Measurements from ENCODE around the gene INPP4A.

Gene INPP4A

DNA sequence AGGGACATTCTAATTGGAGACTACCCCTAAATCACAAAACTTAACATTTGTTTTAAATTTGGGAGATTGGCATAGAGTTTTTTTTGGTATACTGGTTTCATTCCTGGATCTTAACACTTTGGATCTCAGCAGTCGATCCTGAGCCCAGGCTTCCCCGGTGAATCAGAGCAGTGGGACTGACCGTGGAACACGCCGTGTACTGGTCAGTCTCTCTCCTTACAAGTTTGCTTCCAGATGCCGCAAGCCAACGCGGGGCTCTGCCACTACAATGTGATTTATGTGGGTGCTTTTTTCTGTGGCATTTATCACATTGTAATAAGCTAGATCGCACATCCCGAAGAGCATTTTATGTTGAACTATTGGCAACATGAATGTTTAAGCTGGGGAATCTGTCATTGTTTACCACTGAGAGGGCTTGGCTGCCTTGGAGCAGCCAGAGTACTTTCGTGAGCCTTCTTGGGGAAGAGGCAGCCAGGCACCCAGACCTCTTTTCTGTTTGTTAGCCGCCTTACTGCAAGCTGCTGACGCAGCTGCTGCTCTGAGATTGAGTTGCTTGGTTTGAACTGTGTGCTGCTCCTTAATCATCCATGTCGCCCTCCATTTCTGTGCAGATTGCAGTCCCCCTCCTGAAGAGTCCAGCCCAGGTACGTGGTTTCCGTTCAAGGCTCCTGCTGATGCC lies 114.3 kb downstream of the INPP4A start:
- in situ Hi-C loops (cut with MboI; ENCODE audit: low sequenced_read_pairs): no loop called here

DNA sequence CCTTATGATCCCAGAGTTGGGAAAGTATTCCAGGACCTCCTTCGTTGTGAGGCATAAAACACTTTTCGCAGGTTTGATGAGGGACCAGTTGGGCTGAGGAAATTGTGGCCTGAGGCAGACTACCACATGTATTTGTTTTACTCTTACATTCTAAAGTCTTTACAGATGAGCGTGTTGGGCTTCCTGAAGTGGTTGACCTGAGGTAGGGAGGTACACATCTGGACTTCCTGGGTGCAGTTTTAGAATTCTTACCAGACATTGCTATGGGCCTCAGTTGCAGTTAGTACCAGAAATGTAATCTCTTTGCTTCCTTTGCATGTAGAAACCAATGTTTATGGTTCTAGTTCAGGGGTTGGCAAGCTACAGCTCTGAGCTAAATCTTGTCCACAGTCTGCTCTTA lies 114.9 kb downstream of the INPP4A start:
- in situ Hi-C loops (cut with MboI; ENCODE audit: low sequenced_read_pairs): no loop called here

DNA sequence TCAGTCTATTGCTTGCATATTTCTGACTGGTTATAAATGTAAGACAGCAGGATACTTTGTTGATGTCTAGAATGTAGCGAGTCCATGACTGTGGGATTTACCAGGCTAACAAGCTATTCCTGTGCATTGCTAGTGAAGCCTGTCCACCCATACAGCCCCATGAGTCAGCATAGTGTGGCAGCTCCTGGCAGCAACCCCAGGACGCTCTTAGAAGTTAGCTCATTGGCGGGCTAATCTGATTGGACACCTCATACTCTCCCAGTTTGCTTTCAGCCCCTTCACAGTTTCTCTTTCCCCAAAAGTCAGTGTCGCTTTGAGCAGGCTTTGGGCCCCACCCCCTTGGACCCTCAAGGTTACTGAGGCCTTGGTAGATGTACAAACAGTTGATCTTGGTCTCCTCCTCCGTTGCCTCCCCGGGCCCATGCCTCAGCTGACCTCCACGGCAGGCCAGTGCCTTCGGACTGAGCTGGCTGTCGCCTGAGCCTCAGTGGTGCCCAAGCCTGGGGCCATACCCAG lies 115.7 kb downstream of the INPP4A start:
- in situ Hi-C loops (cut with MboI; ENCODE audit: low sequenced_read_pairs): no loop called here

DNA sequence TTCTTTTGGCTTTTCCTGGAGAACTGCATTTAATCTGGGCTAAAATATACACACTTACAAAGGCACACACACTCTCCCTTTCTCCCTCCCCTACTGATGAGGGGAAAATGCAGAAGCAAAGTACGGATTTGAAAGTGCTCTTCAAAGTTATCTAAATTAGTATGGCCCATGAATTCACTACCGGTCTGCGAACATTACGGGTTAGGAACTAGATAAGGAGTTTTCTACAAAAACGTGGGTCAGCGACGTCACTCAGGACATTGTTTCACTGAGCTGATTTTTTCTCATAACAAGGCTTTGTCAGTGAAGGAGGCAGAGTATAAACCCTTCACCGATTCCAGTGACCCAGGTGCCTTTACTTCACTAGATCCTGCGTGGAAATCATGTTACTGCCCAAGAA lies 116.4 kb downstream of the INPP4A start:
- in situ Hi-C loops (cut with MboI; ENCODE audit: low sequenced_read_pairs): no loop called here

DNA sequence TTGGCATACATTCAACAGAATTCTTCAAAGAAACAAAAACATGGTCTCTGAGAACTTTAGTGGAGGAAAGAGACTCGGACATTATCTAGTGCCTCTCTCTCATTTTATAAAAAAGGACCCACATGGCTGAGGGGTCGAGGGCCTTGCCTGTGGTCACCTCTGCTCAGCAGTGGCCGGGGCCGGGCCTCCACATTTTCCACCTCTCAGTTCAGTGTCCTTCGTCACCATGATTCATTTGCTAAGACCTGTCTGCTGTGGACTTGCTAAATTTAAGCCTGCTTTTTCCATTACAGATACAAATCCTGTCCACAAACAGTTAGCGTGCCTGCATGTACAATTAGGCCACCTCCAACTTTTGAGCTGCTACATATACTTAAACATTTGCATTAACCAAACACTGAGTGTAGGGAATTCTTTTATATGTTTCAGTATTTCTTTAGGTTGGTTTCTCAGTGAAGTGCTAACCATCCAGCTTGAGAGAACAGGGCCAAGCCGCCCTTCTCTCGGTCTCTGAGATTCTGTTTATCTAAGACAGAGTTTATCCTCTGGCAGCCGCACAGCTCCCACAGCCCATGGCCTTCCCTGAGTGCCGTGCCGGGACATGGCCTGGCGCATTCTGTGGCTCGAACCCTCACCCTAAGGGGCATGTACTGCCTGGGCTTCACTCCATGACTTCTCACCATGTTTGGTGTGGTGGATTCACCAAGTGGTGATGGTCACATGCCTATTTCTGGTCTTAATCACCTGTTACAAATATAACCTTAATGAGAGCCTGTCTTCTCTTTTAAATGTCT lies 117.4 kb downstream of the INPP4A start:
- in situ Hi-C loops (cut with MboI; ENCODE audit: low sequenced_read_pairs): no loop called here

DNA sequence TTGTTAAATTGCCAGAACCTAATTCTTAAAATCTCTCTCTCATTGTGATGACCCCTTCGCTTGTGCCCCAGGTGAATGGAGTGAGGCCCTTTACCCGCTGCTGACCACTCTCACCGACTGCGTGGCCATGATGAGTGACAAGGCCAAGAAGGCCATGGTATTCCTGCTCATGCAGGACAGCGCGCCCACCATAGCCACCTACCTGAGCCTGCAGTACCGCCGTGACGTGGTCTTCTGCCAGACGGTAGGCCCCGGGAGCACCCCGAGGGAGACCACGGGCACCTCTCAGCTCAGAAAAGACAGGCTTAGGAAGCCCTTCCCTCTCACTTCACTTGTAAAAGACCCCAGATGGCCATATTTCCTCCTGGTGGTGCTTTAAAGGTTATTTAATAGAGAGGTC lies 118.7 kb downstream of the INPP4A start:
- in situ Hi-C loops (cut with MboI; ENCODE audit: low sequenced_read_pairs): no loop called here

DNA sequence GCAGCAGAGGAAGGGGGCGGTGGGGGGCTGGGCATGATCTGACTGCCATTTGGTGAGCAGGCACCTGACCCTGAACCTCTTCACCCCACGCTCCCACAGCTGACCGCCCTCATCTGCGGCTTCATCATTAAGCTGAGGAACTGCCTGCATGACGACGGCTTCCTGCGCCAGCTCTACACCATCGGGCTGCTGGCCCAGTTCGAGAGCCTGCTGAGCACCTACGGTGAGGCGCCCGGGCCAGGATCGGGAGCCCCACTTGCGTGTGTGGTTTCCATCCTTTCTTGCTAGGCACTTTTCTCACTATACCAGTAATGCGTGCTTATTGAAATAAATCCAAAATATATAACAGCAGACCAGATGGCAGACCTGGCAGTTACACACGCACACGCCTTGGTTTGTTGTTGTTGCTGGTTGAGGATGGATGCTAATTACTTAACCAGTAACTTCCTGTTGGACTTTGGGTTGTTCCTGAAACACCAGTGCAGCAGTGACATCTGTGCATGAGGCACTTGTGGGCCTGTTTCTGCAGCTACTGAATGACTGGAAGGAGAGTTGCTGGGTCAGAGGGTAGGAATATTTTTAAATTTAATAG lies 120.0 kb downstream of the INPP4A start:
- in situ Hi-C loops (cut with MboI; ENCODE audit: low sequenced_read_pairs): no loop called here

DNA sequence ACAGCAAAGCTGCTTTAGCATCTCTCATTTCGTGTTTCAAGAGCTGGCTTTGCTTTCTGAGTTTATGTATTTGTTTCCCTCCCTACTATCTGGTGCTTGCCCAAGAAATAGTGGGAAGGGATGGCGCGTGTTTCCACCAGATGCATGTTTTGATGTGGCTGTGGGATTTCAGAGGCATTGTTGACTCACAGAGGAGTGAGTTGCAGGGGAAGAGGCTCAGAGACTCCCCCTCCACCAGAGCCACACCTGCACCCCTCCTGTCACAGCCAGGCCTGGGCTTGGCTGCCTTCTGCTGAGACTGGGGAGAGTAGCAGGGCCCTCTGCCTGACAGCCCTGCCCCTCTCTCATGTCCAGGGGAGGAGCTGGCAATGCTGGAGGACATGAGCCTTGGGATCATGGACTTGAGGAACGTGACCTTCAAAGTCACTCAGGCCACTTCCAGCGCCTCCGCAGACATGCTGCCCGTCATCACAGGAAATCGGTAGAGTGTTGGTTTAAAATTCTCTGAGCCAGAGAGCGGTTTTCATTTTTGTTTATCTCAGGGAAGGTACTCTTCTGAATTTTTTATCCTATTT lies 120.7 kb downstream of the INPP4A start:
- in situ Hi-C loops (cut with MboI; ENCODE audit: low sequenced_read_pairs): no loop called here

DNA sequence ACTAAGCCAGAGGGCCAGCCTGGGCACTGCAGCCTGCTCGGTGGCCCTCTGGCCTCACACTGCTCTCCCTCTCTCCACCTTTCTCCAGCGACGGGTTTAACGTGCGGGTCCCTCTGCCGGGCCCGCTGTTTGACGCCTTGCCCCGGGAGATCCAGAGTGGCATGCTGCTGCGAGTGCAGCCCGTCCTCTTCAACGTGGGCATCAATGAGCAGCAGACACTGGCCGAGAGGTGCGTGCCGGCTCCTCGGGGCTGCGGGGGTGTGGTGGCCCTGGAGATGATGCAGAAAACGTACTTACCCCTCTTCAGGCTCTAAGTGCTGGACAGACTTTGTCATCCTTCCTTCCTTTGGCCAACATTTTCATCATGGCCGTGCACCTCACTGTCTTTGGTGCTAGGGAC lies 121.3 kb downstream of the INPP4A start:
- in situ Hi-C loops (cut with MboI; ENCODE audit: low sequenced_read_pairs): no loop called here

DNA sequence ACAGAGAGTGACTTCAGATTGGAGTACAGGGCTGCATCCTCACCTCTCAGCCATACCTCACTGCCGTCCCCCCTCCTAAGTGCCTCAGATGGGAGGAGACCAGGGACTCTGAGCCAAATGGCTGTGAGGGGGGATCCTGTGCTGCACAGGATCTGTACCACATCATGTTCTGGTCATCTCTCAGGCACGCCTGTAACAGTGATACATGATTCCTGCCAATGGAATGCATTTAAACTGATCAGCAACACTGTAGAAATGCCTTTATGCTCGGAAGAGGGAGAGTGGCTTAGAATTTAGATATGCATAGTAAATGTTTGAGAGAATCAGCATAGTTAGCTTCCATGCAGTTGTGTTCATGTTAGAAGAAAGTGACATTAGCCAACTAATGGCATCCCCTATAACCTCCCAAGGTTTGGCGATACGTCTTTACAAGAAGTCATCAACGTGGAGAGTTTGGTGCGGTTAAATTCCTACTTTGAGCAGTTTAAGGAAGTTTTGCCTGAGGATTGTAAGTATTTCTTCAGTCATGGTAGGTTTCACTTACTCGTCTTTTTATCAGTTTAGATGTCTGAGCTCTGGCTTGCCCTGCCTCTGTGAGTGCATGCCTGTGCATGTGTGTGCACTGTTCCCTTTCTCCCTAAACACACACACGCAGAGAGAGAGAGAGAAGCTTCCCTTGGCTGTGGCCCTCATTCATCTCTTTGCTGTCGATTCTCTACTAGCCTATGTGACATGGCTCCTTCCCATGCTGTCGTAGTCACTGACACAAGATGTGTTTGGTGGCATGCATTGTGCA lies 123.7 kb downstream of the INPP4A start:
- in situ Hi-C loops (cut with MboI; ENCODE audit: low sequenced_read_pairs): no loop called here

DNA sequence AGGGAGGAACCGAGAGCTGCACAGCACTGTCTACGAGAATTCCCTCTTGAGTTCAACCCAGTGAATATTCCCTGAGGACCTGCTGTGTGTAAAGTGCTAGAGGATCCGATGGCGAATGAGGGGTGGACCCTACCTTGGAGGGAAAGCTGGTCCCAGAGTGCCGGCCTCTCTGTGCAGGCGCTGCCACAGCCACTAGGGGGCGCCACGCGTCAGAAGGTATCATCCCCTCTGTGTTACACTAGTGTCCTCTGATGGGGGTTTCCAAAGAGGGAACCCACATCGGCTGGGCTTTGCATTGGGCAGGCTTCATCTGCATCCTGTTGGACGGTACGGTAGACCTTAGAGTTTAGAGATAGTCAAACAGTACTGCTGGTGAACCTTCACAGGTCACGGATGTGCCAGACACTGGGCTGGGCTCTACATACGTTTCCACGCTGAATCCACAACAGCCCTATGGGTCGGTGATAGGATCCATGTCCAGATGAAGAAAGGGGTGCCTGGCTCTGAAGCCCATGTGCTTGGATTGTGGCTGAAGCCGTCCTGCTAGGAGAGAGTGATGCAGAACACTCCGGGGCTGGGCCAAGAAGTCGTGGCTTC lies 124.6 kb downstream of the INPP4A start:
- in situ Hi-C loops (cut with MboI; ENCODE audit: low sequenced_read_pairs): no loop called here

DNA sequence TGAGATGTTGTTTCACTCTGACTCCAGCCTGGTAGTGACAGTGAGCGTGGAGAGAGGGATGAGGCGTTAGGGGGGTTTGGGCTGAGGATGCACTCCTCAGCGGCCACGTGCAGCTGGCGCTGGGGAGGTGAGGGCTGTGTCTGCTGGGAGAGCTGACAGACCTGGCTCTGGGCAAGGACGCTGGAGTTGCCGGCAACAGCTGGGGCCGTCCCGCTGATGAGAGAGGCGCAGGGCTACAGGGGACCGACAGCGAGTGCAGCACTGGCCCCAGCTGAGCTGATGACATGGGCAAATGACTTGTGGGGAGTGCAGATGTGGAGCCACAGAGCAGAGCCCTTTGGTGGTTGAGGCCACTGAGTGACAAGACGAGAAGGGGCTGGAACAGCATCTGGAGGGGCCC lies 125.3 kb downstream of the INPP4A start:
- in situ Hi-C loops (cut with MboI; ENCODE audit: low sequenced_read_pairs): no loop called here

DNA sequence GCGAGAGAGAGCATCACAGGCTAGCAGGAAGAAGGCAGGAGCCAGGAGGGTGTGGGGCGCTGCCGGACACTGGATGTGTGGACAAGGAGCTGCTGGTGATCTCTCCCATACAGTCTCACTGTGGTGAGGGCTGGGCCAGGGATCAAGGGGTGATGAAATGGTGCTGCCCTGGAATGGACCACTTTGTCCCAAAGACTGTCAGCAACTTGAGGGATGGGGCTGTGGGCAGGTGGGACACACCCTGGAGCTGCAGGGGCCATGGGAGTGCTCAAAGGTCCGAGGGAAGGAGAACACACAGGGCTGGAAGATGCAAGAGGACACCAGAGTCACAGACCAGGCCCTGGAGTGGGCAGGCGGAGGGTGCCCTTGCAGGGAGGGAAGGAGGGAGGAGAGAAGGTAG lies 125.7 kb downstream of the INPP4A start:
- in situ Hi-C loops (cut with MboI; ENCODE audit: low sequenced_read_pairs): no loop called here

DNA sequence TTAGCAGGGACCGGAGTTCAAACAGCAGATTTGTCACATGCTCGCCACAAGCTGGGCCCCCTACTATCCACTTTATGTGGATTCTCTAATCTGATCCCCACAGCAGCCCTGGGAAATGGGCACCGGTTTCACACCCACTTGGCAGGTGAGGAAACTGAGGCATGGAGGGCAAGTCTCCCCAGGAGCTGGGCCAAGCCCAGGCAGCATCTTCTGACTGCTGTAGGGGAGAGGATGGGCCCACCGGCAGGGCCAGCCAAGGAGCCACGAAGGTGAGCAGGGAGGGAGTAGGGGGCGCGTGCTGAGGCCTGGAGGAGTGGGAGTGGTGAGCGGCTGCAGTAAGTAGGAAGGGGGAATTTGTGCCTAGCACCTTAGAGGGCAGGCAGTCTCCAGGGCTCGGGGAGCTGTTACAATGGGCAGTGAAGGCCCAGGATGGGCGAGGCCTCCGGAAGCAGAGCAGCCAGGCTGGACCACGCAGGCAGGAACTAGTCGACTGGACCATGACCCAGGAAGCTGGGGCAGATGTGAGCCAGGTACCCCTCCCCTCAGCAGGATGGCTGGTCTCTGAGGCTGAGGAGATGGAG lies 126.6 kb downstream of the INPP4A start:
- in situ Hi-C loops (cut with MboI; ENCODE audit: low sequenced_read_pairs): no loop called here

DNA sequence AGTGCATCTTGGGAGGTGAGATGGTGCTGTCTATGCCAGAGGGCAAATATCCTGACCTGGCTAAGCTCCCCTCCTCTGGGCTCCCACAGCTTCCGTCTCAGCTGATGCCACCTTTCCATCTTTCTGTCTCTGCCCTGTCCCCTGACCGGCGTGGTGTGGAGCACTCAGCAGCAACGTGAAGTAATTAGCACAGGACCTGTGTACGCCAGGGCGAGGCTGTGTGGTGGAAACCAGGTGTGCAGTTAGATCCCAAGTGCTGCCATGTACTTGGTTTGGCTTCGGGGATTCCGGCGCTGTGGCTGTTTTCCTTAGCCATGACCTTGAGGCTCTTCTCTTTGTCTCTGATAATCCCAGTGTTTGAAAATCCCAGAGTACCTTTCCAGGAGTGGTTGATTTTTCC lies 127.1 kb downstream of the INPP4A start:
- in situ Hi-C loops (cut with MboI; ENCODE audit: low sequenced_read_pairs): no loop called here

DNA sequence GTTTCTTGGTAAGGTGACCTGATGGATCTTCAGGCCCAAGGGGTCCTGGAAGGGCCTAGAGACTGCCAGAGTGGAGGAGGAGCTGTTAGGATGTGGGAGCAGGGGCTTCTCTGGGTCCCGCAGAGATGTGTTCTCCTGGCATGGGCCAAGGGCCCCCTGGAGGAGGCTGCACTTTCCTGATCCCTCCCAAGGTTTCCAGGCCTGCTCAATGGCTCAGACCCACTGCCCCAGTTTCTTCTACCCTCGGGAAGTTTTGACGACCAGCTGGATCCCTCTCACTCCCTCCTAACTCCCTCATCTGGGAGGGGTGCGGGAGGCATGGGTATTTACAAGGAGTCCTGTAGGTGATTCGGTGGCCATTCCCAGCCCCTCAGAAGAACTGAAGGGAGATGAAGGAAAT lies 127.6 kb downstream of the INPP4A start:
- in situ Hi-C loops (cut with MboI; ENCODE audit: low sequenced_read_pairs): no loop called here

DNA sequence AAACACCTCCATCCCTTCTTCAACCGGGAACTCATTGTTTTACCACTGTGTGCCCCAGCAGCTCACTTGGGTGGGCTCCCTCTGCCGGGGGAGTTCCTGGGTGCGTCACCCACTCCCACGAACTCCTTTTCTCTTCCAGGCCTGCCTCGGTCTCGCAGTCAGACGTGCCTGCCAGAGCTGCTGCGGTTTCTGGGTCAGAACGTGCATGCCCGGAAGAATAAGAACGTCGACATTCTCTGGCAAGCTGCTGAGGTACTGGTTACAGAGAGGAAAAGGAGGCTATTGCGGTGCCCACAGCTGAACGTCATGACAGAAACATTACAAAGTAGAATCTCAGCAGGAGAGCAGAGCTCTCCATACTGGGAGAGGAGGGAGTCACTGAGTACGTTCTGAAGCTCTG lies 128.0 kb downstream of the INPP4A start:
- in situ Hi-C loops (cut with MboI; ENCODE audit: low sequenced_read_pairs): no loop called here

DNA sequence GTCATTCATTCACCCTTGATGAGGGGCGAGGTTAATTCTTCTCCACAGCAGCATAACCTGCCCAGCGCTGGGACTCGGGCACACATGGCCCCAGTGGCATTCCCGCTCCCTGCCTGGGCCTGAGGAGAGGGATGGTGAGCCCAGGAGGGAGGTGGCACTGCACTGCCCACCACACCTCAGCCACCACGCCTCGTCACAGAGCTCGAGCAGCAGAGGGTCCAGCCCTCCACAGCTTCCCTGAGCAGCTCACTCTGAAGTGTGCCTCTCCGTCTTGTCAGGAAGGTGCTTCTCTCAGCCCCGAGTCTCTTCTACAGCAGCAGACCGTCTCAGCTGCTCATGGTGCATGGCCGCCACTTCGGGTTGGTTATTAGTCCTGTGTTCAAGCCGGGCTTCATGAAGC lies 128.8 kb downstream of the INPP4A start:
- in situ Hi-C loops (cut with MboI; ENCODE audit: low sequenced_read_pairs): no loop called here

DNA sequence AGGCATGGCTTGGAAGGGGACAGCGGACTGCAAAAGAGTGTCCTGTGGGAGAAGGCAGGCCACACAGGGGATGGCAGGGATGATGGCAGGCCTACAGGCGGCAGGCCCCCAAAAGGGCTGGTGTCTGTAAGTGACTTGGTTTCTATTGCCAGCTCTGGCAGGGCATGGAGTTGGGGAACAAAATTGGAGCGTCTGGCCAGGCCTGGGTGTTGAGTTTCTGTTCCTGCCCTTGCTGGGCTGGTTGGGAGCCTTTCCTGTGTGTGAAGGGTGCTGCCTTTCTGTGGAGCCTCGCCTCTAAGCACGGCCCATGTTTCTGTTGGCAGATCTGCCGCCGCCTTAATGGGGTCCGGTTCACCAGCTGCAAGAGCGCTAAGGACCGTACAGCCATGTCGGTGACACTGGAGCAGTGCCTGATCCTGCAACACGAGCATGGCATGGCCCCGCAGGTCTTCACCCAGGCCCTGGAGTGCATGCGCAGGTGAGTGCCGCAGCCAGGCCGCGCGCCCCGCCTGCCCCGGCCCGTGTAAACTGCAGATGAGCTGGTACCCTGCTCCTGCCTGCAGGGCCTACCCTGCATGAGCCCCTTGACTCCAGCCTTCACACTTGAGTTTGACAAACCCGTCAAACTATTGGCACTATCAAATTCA lies 132.1 kb downstream of the INPP4A start:
- in situ Hi-C loops (cut with MboI; ENCODE audit: low sequenced_read_pairs): no loop called here

DNA sequence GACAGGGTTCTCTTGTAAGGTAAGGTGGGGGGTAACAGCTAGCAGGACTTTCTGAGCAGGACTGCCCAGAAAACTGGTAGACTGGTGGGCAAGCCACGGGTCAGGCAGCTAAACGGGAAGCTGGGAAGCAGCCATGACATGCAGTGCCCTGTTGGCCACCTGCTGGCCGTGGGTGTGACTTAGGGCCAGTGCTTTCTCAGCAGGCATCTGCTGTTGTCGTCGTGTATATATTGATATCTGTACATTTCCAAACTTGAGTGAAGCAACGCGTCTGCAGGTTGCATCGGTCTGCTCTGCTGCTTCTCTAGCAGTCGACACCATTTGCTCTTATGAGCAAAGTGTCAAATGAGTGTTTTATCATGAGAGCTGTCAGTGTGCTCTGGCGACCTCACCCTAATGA lies 132.7 kb downstream of the INPP4A start:
- in situ Hi-C loops (cut with MboI; ENCODE audit: low sequenced_read_pairs): no loop called here
